Measurements from ENCODE around the gene AGBL1.

AGBL1 gene

DNA sequence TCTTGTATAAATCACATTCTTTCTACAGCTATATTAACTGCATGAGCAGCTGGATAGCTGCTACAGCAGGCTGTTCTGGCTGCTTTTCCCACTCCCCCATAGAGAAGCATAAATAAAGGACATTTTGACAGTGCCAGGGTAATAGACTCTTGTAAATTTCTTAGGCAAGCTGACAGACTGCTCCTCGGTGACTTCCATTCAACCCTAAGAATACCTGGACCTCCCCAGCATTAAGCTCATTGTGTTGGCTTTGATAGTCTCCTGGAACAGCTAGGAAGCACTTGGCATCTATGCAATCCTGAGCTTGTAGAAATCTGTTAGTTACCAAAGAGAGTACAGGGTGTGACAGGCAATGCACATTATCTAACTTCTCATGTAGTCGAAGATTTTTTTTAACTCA lies 475.4 kb downstream of the AGBL1 start:
- no peak overlapping the region for H3K4me3 ChIP-seq (ENCODE audit: low read depth, low read length)
- no peak for DNase-seq (ENCODE audit: low read depth)
- no peak for TF ChIP-seq CTCF (IDR thresholded peaks at IDR 0.05; ENCODE audit: low read depth, low read length, missing control alignments)

GRCh38 chr15:86555939-86556338 lies 476.3 kb downstream of the AGBL1 start:
- no peak for TF ChIP-seq CTCF (IDR thresholded peaks at IDR 0.05; ENCODE audit: low read depth, low read length, missing control alignments)
- no peak for DNase-seq (ENCODE audit: low read depth)

DNA sequence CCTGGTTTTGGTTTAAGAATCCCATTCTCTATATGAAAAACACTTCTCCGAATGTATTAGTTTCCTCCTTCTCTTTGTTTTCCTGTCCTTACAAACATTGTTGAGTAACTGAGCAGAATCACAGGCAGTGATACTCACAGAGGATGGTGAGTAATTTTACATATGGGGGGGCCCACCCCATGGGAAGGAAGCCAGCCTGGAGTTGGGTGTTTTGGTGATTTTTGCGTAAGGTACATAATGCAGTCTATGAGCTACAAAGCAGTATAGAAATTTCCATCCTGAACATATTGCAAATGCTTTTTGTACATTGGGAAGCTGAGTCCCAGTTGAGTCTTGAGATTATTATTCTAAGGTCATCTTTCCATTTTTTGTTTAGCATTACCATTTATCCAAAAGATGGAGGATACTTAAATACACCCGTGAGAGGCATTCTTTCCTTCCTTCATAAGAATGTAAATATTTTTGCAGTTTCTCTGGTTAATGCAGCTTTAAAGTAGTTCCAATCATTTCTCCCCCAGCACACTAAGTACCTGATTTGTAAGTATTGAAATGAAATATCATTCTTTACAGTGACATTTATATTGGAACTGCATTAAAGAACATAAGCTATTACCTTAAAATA lies 476.8 kb downstream of the AGBL1 start:
- TF ChIP-seq CTCF (IDR thresholded peaks at IDR 0.05; ENCODE audit: low read depth, low read length, missing control alignments) = no peak
- no peak overlapping the region for H3K4me3 ChIP-seq (ENCODE audit: low read depth, low read length)
- no peak for DNase-seq (ENCODE audit: low read depth)

More at GRCh38 chr15:86555939-86556338, 476.3 kb downstream of the AGBL1 start:
- H3K4me3 ChIP-seq (ENCODE audit: low read depth, low read length) = no peak overlapping the region

DNA sequence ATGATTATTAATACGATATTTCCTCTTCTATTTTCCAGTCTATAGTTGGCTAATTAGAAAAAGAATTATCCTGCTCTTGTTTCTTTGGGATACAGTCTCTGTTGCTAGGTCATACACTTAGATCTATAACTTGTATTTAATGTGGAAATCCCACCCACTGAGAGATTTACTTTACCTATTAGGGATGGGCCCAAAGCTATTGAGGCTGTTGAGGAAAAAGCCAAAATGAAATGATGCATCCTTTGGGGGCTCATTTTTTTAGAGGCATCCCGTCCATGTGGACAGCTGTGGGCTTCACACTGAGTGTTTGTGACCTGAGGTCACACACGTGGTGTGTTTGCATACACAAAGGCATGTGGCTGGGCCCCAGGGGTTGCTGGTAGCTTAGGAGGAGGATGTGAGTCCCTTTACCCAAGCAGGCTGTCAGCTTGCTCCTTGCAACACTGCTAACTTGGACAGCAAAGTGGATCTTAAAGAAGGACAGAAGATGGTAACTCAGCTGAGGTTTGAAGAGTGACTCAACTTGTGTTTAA lies 477.4 kb downstream of the AGBL1 start:
- no peak overlapping the region for H3K4me3 ChIP-seq (ENCODE audit: low read depth, low read length)
- no peak for TF ChIP-seq CTCF (IDR thresholded peaks at IDR 0.05; ENCODE audit: low read depth, low read length, missing control alignments)
- no peak for DNase-seq (ENCODE audit: low read depth)

- no peak for TF ChIP-seq CTCF (IDR thresholded peaks at IDR 0.05; ENCODE audit: low read depth, low read length, missing control alignments)
- no peak for DNase-seq (ENCODE audit: low read depth)
- no peak overlapping the region for H3K4me3 ChIP-seq (ENCODE audit: low read depth, low read length)
Measured at GRCh38 chr15:86558252-86558651, 478.6 kb downstream of the AGBL1 start.

GRCh38 chr15:86558686-86559085 lies 479.0 kb downstream of the AGBL1 start:
- TF ChIP-seq CTCF (IDR thresholded peaks at IDR 0.05; ENCODE audit: low read depth, low read length, missing control alignments) = no peak

DNA sequence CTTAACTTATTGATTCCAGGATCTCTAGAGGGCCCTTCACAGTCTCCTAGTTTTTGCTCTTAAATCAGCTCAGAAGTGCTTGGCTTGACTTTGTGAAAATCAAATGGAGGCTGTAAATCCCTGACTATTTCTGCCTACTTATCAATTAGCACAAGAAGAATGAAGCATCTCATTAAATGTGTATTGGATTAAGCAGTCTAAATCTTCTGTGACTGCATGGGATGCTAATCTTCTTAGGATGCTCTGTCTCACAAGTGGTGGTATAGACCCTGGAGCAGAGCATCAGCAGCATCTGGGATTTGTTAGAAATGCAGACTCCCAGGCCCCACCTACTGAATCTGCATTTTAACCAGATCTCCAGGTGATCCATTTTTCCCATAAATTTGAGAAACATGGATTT lies 488.7 kb downstream of the AGBL1 start:
- no peak overlapping the region for H3K4me3 ChIP-seq (ENCODE audit: low read depth, low read length)
- TF ChIP-seq CTCF (IDR thresholded peaks at IDR 0.05; ENCODE audit: low read depth, low read length, missing control alignments) = no peak

More at GRCh38 chr15:86558686-86559085, 479.0 kb downstream of the AGBL1 start:
- no peak overlapping the region for H3K4me3 ChIP-seq (ENCODE audit: low read depth, low read length)
- no peak for DNase-seq (ENCODE audit: low read depth)

More for the DNA sequence above, 488.7 kb downstream of the AGBL1 start:
- no peak for DNase-seq (ENCODE audit: low read depth)

Measured in GM12864 (cell line).